GM13977 (cell line): Measurements from ENCODE around the gene AFF3.
"Not testable (repeated sequence)": the region's sequence is repeated elsewhere in the genome, so short reads cannot be mapped to it uniquely, and the experiment has no call there.

Experiments used
- DNase-seq: peaks from one replicate; pipeline ENCODE4 v3.0.0; 2012; ENCODE audit warnings: low spot score
- CTCF ChIP-seq: IDR thresholded peaks from 2 replicates; pipeline ENCODE4 v1.5.1; 2012; ENCODE audit warnings: mild to moderate bottlenecking, control low read depth; ENCODE audit not compliant: insufficient read depth; ENCODE audit errors: extremely low read depth, missing control alignments
- in situ Hi-C: fragments of 300-500 bp; cut with MboI; formaldehyde crosslinking; loops from one replicate; pipeline ENCODE4 v1.12.0; 2022; ENCODE audit warnings: low sequenced_read_pairs, low pct_unique_long_range_greater_than_20kb, mixed read lengths, inconsistent platforms; ENCODE audit not compliant: unreplicated experiment

Gene AFF3

DNA sequence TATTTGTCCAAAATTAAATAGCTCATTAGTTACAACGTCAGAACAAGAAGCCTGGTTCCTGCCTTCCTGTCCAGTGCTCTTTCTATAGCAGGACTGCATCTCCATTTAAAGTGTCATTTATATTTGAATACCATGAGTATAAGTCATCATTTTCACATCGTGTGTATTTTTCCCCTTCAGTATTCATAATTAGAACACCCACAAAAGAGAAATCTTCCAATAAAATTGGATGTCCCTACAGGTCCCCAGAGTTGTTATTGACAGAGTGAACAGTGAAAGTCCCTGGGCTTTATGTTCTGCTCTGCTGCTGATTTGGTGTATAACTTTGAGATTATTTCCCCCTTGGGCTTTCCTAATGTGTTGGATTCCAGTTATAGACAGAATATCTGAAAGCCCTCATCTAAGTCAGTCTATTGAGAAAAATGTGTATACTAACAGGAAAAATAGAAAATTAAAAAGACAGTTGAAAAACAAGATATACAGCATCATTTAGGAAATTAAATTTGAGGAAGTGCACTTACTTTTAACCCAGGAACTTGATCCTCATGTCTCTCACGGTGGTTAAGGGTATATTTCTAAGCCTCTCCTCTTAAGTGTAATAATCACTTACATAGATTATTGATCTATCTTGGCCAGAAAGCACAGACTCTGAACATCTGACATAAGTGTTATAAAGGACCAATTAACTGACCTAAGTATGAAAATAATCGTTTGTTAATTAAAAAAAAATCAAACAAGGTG, 637.4 kb downstream of the AFF3 start:
- TF ChIP-seq CTCF: no peak
- in situ Hi-C loops: no loop called here

DNA sequence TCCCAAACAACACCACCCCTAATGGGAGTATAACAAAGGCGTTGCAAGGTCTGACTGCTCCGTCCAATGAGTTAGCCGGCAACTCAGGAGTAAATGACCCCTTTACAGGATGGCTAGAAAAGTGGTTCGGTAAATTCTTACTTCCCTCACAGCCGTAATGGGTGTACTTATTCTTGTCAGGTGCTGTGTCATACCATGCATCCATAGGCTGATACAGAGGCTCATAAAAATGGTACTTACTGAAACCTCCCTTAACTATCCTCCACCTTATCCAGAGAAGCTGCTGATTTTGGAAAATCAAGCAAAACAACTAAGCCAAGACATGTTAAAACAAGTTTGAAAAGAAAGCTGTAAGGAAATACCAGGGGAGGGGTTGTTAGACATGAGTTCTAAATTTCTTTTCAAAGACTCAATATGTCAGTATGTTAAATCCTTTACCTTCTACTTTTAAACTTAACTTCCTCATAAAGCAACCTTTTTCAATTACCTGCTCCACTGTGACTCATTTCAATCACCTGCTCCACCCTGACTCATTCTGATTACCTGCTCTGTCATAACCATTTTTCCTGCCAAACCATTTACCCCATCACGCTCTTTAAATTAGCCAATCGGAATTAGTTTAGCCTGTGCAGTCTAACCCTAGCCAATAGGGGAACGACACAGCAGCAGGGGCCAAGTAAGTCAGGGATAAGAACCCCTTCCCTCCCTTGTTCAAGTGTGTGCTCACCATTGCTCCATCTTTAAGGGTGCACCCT, 638.6 kb downstream of the AFF3 start:
- DNase-seq, in situ Hi-C loops: not testable (repeated sequence)

More for the DNA sequence above, 637.4 kb downstream of the AFF3 start:
- no peak for DNase-seq

GRCh38 chr2:99496021-99496420, 646.4 kb downstream of the AFF3 start:
- no peak for TF ChIP-seq CTCF
- in situ Hi-C loops: loop anchor here (25.0 kb wide), 1 partner anchor 309 kb away; the partner anchor contains the start of genes MITD1 and MRPL30
- DNase-seq: no peak
